Activated CD4-positive, CD25-positive, alpha-beta regulatory T cell treated with anti-CD3 and anti-CD28 coated beads, Interleukin-2, amount 50 U/mL, for 16 hours (primary cell): ENCODE data around the gene CRYL1.

Source experiments
- DNase-seq: peaks from one replicate; pipeline ENCODE4 v3.0.0-alpha.2; 2020; ENCODE audit warnings: low read depth, low spot score

The CRYL1 gene

DNA sequence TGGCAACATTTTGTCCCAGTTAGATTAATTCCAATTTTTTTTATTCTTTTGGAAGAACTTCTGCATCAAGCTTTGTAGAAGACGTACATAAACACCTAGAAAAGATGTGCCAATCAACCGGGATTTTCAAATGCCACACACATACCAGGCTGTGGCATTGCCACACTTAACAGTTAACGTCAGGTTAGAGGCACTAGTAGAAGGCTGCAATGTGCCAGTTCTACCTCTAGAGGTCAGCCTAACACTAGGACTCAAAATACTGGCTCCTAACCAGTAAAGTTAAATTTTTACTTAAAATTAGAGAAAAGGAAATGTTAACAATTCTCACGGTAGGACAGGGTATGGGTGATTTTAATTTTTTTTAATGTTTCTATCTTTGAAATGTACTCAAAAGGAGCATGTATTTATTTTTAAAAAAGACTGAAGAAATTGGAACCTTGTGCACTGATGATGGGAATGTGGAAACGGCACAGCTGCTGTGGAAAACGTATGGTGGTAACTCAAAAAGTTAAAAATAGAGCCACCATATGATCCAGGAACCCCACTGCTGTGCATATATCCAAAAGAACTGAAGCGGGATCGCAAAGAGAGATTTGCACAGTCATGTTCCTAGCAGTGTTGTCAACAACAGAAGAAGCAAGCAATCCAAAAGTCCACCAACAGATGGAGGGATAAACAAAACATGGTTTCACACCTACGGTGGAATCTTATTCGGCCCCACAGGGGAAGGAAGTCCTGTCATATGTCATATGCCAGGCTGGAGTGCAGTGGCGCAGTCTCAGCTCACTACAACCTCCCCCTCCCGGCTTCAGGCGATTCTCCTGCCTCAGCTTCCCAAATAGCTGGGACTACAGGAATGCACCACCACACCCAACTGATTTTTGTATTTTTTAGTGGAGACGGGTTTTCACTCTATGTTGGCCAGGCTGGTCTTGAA, 30.3 kb downstream of the CRYL1 start:
- peak; percentile 46 for DNase-seq

DNA sequence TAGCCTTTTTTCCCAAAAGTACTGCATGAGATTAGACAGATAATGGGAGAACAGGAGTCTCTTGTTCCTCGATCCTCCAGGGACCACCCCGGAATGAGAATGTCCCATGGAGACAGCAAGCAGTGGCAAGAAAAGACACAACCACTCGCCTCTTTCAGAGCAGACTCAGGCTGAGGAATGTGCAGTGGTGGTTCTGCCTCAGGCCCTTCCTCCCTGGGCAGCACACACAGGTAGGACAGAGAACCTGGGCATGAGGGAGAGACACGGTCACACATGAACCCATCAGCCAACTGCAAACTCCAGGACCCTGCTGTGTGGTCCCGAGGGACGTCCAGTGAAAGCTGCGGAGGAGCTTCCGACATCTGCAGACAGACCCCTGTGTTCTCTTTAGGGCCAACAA, 31.0 kb downstream of the CRYL1 start:
- no peak for DNase-seq

DNA sequence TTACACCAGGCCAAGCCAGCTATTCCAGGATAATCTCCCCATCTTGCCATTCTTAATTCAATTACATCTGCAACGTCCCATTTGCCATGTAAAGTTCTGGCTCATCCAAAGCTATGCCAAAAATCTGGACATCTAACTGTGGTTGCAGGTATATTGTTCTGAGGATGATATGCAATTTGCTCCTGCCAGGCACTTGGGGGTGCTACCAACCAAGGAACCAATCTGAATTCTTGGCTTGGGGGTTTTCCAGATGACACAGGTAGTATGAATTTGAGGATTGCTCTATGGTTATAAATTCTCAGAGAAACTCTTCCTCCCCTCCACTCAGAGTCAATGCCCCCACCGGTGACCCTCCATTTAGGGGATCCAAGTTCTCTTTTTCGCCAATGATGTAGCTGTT, 33.0 kb downstream of the CRYL1 start:
- no peak for DNase-seq

DNA sequence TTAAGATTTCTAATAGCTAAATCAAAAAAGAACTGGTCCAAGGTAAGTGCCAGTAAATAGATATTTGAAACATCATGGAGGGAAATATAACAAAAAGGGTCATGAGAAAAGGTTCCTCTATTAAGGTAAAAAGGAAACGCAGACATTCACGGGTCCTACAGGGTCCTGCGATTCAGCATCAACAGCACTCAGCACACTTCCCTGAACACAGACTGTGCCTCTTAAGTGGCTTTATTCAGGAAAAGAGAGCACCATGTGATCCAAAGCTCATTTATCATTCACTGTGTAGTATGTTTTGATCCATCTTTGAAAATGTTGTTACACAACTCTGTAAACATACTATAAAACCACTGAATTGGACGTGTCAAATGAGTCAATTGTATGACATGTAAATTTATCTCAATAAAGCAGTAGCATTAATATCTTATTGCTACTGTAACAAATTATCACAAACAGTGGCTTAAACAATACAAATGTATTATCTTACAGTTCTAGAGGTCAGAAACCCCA, 33.7 kb downstream of the CRYL1 start:
- no peak for DNase-seq

DNA sequence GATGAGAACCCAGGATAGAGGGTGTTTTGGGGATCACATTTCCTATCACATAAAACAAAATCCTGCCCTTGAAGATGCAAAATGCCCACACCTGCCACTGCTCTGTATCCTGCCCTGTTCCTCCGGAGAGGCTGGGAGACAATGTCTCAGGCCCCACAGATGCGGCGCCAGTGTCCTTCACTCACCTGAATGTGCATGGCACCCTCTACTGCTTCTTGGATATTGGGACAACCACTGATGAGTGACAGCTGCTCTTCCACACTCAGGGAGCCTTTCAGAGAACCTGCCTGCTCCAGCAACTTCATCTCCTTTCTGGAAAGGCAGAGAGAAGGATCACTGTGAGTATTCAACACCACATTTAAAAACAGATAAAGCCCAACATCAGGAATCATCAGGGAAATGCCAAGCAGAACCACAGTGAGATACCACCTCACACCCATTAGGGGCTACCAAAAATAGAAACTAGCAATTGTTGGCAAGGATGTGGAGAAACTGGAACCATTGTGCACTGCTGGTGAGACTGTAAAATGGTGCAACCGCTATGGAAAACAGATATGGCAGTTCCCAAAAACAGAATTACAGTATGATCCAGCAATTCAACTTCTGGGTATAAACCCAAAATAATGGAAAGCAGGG, 36.4 kb downstream of the CRYL1 start:
- no peak for DNase-seq

DNA sequence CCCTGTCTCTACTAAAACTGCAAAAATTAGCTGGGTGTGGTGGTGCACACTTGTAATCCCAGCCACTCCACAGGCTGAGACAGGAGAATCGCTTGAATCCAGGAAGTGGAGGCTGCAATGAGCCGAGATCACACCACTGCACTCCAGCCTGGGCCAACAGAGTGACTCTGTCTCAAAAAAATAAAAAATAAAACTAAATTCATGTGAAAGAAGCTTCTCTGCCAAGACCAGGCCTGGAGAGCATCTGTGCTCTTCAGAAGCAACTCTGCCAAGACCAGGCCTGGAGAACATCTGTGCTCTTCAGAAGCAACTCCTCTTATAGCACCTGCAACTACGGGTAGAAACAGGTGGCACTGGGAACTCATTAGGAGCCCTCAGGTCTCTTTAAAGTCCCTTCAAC, 37.7 kb downstream of the CRYL1 start:
- no peak for DNase-seq

DNA sequence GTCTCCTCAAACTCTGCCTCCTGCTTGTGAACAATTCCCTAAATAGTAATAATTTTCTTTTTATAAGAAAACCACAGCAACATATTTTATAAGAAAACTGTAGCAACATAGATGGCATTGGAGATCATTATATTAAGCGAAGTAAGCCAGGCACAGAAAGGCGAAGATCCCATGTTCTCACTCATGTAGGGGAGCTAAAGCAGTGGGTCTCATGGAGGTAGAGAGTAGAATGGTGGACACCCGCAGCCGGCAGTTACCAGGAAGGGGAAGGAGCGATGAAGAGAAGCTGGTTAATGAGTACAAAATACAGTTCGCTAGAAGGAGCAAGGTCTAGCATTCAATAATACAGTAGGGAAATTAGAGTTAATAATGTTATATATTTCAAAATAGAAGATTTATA, 42.9 kb downstream of the CRYL1 start:
- no peak for DNase-seq

DNA sequence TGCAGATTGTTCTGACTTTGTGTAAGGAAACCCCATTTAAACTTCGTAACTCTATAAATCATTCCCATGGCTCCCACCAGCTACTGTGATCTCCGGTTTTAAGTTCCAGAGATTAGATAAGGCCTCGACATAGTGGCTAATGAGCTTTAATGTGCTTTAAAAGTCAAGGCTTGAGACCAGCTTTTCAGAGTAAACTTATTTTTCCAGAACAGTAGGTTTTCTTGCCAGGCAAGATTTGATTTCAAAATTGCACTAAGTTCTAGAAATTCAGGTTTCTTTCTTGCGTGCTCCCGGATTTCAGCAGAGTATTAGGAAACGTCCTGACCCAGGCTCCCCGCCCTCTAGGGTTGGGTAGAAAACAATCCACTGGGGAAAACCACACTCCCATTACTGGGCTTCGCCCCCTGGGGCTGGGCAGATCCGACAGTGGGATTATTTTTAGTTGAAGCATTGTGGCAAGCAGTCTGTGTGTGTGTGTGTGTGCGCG, 43.3 kb downstream of the CRYL1 start:
- no peak for DNase-seq

DNA sequence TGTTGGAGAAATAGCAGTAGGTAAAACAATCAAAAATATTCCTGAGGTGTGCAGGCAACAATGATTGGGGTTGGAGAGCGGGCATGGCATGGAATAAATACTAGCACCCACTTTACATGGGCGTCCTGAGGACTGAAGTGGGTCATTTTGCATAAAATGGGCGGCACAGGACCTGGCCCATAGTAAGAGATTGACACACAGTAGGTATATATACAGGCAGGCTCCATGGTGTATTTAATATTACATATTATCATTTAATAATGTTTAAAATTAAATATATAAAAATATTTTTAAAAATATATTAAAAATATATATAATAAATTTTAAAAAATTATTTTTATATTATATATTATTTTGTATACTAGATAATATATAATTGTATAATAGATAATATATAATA, 48.3 kb downstream of the CRYL1 start:
- DNase-seq, result no peak

DNA sequence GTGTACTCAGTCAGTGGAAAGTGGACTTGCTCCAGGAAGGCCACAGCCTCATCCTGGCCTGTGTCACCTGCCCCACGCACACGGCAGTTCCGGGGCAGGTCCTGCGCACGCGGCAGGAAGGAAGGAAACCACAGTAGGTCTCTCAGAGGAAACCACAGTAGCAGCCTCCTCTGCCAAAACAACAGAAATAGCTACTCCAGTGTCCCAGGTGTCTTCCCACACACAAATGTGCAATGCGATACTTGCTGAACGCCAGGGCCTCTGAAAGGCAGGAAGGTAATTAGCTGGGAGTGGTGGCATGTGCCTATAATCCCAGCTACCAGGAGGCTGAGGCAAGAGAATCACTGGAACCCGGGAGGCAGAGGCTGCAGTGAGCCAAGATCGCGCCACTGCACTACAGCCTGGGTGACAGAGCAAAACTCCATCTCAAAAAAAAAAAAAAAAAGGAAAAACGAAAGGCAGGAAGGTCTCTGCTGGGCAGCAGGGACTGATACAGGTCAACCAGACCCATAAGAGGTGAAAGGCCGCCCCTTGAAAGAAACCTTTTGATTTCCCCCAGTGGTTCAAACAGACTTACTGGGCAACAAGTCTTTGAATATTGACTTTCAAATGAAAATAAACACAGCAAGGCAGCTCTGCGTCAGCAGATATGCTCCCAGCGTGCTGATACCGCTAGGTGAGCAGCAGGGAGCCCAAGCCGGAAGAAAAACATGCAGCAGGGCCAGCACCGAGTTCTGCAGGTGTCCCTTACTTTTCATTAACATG, 49.5 kb downstream of the CRYL1 start:
- DNase-seq, result peak; percentile 49

DNA sequence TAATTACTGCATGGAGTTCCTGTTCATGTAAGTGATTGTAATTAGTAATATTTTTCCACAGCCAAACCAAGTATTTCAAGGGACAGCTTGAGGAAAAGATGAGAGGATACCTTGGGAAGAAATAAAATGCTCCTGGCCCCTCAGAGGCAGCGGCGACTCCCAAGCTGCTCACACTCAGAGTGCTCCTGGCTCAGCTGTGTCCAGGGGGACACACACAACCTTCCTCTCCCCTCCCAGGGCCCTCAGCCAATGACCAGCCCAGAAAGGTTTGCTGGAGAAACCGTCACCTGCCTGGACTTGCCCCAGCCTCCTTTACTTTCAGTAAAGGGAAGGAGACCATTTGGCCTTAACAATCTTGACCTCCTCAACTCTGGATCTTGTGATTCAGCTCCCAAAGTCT, 51.1 kb downstream of the CRYL1 start:
- no peak for DNase-seq

DNA sequence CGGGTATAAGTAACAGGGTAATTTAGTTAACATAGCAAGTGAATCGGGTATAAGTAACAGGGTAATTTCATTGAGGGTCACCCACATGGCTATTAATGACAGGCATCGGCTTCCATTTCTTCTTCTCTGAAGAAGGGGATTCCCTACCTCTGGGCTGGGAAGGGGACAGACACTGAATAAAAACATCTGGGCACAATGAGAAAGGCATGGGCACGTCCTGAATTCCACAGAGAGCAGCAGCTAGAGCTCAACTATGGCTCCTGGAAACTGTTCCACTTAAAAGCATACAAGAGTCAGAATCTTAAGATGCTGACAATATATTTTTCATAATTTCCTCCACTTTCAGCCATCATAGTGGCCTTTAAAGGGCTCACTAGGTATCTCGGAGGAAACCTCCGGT, 51.8 kb downstream of the CRYL1 start:
- no peak for DNase-seq

DNA sequence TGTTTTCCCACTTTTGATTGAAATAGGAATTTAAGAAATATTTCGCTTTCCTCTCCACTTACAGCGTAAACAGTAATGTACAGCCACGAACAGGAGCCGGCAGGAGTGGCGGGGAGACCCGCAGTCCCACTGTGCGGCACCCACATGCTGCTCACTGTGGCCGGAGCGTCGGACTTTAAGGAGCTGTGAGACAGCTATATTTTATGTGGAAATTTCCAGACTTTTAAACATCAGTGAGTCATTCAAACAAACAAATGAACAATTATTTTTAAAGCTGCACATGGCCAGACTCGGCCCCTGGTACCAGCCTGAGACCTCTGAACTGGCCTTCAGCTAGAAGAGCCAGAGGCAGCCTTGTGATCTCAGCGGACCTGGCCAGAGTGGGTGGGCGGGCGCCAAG, 52.5 kb downstream of the CRYL1 start:
- no peak for DNase-seq

DNA sequence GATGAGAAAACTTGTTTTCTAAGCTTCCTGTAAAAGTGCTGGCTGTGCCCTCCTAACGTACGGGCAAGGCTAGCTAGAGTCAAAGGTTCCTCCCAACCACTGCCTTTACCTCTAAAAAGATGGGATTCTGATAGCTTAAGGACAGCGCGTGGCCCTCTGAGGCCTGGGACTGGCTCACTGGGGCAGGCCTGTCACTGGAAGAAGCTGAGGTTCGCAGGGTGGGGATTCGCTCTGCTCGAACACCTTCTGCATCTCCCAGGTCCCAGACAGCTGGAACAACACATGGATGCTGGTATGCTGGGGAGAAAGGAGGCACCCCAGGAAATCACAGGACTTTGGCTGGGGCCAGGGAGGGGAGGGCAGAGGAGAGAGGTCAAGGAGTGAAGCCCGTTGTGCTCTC, 53.1 kb downstream of the CRYL1 start:
- DNase-seq, result no peak

DNA sequence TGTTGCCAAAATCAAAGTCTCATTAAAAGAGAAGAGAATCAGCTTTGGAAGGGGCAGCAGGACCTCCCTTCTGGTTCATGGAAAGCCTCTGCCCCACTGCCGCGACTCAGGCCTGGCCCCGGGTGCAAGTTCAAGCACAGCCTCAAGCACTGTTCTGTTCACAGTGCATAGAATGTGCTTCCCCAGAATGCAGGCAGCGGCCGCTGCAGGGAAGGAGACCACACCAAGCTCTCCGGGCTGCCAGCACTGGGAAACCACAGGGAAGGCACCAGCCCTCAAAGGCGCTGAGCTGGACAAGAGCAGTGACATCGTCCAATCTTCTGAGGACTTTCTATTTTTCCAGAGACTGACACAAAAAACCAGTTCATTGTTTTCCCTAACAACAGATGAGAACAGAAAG, 55.5 kb downstream of the CRYL1 start:
- no peak for DNase-seq

DNA sequence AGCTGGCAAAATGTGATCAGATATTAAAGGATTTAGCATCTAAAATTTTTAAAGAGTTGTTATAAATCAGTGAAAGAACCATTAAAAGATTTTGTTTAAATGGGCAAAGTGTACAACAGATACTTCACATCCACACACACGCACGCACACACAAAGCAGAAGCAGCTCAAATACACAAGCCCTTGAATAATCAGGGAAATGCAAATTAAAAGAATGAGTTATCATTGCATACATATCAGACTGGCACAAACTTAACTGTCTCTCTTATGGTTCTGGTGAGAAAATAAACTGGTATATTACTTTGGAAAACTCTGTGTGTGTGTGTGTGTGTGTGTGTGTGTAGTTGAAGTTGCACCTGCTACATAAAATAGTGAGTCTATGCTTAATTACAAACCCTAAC, 59.3 kb downstream of the CRYL1 start:
- no peak for DNase-seq

DNA sequence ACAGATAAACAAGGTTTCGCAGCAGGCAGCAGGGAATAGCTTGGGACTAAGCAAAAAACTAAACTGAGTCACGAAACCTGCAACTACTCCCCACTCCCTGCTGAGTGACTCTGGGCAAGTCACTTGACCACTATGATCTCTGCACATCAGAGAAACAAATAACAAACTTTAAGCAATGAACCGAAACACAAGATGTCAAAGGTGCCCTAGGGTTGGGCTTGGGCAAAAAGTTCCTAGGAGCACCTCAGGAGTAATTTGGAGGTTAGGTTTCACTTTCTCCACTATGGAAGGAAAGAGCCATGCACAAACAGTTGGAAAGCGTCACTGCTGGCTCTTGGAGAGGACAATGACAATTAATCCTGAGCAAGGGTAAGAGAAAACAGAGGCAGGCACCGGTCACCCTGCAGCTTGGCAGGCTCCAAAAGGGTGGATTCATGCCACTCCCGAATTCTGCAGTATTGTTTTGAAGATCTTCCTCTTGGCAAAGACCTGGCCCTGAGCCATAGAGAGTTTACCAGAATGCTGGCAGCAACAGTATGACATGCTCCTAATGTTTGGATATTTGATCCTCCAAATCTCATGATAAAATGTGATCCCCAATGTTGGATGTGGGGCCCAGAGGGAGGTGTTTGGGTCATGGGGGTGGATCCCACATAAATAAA, 60.3 kb downstream of the CRYL1 start:
- no peak for DNase-seq

DNA sequence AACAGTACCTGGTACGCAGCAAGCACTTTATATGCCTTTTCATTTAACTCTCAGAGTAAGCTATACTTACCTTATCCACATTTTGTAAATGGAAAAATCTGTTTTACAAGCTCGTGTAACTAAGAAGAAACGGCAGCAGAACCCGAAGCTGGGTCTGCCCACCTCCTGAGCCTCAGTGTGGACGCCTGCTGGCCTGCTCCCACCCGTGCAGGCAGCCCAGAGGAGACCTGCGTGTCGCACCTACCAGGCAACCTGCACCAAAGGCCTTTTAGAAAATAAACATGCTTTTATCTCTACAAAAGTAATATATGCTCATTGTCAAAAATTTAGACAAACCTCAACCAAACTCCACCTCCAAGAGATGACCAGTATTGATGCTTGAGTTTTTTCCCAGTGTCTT, 62.7 kb downstream of the CRYL1 start:
- no peak for DNase-seq

DNA sequence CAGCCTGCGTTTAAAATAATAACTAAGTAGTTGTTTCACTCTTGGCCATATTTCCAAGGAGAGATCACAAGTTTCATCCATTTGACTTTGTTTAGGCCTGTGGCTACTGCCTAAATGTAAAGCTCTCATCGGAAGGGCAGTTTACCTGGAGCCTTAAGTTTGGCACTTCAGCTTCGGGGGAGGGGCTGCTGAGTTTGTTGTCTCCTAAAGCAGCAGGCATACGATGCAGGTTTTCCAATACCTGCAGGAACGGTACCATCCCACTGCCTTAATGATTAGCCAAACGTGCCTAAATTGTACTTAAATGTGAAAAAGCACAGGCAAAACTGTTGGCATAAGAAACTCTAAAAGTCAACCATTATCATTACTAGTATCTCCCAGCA, 63.1 kb downstream of the CRYL1 start:
- no peak for DNase-seq

DNA sequence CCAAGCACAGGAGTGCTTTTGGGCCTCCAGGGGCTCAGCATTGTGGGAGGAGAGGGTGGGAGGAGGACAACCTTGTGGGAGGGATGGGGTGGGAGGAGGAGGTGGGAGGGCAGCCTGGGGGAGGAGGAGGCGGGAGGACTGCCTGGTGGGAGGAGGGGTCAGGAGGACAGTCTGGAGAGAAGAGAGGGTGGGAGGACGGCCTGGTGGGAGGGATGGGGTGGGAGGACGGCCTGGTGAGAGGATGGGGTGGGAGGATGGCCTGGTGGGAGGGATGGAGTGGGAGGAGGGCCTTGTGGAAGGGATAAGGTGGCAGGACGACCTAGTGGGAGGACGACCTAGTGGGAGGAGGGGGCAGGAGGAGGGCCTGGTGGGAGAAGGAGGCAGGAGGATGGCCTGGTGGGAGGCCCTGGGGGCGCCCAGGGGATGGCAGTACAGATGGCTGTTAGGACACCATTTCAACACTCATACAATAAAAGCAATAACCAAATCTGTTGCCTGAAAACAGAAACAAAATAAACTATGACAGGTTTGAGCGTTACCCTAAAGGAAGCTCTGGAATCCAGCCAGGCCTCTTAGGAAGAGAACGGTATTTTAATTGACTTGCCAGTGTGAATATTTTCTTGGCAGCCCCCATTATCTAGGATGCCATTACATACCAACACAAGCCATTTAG, 63.7 kb downstream of the CRYL1 start:
- no peak for DNase-seq

DNA sequence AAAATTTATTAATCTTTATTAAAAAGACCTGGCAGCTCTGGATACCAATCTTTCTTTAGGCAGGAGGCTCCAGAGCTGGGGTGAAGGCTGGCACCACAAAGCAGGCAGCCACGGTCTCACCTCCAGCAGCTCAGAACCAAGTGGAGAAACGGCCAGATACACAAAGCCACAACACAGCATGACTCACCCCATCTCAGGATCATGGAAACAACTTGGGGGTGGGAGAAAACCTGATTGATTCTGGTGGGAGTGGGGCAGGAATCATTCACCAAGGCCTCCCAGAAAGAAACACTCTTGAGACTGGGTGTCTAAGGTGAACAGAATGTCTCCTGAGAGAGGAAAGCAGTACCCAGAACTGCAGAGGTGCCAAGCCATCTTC, 64.2 kb downstream of the CRYL1 start:
- DNase-seq, result no peak
